NCI-H146 treated with DMSO at 0.1 percent for 48 hours (cell line): ENCODE measurements around the gene KLRG1.

Experiments used
- DNase-seq: peaks from one replicate; lab custom pipeline; 2025; ENCODE audit not compliant: unreplicated experiment; lab: John Stamatoyannopoulos, UW

Gene KLRG1

GRCh38 chr12:9040484-9041186 is 51.3 kb downstream of the KLRG1 start:
- DNase-seq, result no peak

GRCh38 chr12:9041321-9041720 is 52.0 kb downstream of the KLRG1 start:
- no peak for DNase-seq

- DNase-seq, result no peak
Observed at GRCh38 chr12:9043766-9044165, 54.4 kb downstream of the KLRG1 start.

- DNase-seq, result no peak
Observed at GRCh38 chr12:9047105-9047504, 57.8 kb downstream of the KLRG1 start.

- DNase-seq, result no peak
Observed at GRCh38 chr12:9048930-9049329, 59.6 kb downstream of the KLRG1 start.

GRCh38 chr12:9049520-9050133 is 60.3 kb downstream of the KLRG1 start:
- DNase-seq, result no peak

- DNase-seq, result no peak
Observed at GRCh38 chr12:9050521-9051157, 61.3 kb downstream of the KLRG1 start.

- no peak for DNase-seq
Observed at GRCh38 chr12:9051158-9051550, 61.8 kb downstream of the KLRG1 start.

- DNase-seq, result no peak
Observed at GRCh38 chr12:9052610-9053009, 63.3 kb downstream of the KLRG1 start.
